ENCODE measurements around the gene NRXN2. TPM values are rescaled to one million over a fixed set of nuclear protein-coding genes. Genes with fewer than 3 reads are reported as not detected.

The NRXN2 gene
- total and polyA plus RNA-seq, 4 donors = 0.17 to 2.8 (median 1.4) TPM

- TF ChIP-seq MAX (IDR thresholded peaks at IDR 0.05) = no peak
- TF ChIP-seq ZBTB33 (IDR thresholded peaks at IDR 0.05) = no peak
- TF ChIP-seq TAF1 (conservative IDR thresholded peaks at IDR 0.05) = no peak
- TF ChIP-seq RXRA (IDR thresholded peaks at IDR 0.05) = no peak
These were observed 84.2 kb downstream of the NRXN2 start (continued) for GRCh38 chr11:64638829-64639228.

GRCh38 chr11:64638018-64638665 is 84.9 kb downstream of the NRXN2 start:
- WGBS = 20% methylated on average over 37 of the region's 37 CpGs
- no peaks in the 10 kb centered on the region for H3K36me3 ChIP-seq (ENCODE audit: control insufficient read depth in 4 of 4, insufficient read depth in 3 of 4, low read depth in 1 of 4, low read length in 3 of 4)
- TF ChIP-seq EGR1 (IDR thresholded peaks at IDR 0.05; ENCODE audit: low read depth in 2 of 2) = no peak
- no peak for TF ChIP-seq SP1 (IDR thresholded peaks at IDR 0.05)
- no peak for TF ChIP-seq NR2F2 (IDR thresholded peaks at IDR 0.05)
- TF ChIP-seq ZBTB33 (IDR thresholded peaks at IDR 0.05) = no peak
- no peak for TF ChIP-seq HNF4G (IDR thresholded peaks at IDR 0.05)
- no peak for TF ChIP-seq TAF1 (conservative IDR thresholded peaks at IDR 0.05)
- no peak for TF ChIP-seq RAD21 (IDR thresholded peaks at IDR 0.05)
- TF ChIP-seq REST (IDR thresholded peaks at IDR 0.05) = no peak
- no peak for TF ChIP-seq YY1 (IDR thresholded peaks at IDR 0.05)
- TF ChIP-seq RXRA (IDR thresholded peaks at IDR 0.05) = no peak
- no peak for TF ChIP-seq ATF3 (IDR thresholded peaks at IDR 0.05)
- TF ChIP-seq JUND (IDR thresholded peaks at IDR 0.05) = no peak
- no peak for TF ChIP-seq FOXA2 (IDR thresholded peaks at IDR 0.05)
- no peak for TF ChIP-seq CTCF (IDR thresholded peaks at IDR 0.05; ENCODE audit: low read depth, low read length, missing input control)
- TF ChIP-seq FOXA1 (IDR thresholded peaks at IDR 0.05) = no peak
- TF ChIP-seq GABPA (IDR thresholded peaks at IDR 0.05 in 1 of 2, conservative IDR thresholded peaks at IDR 0.05 in 1 of 2) = no peak
- TF ChIP-seq HNF4A (conservative IDR thresholded peaks at IDR 0.05) = no peak
- no peak for TF ChIP-seq MAX (IDR thresholded peaks at IDR 0.05)
- DNase-seq (ENCODE audit: low spot score) = no peak
- H3K27me3 ChIP-seq (ENCODE audit: control insufficient read depth in 4 of 4, insufficient read depth in 4 of 4, low read length in 3 of 4) = peaks cover 0 to 5% (median 3%) of the 10 kb centered on the region in 4 donors
- no peaks in the 10 kb centered on the region for H3K9me3 ChIP-seq (ENCODE audit: control insufficient read depth in 4 of 4, low read length in 3 of 4)
- H3K4me1 ChIP-seq (ENCODE audit: control insufficient read depth in 4 of 4, insufficient read depth in 4 of 4, low read length in 3 of 4) = no peaks in the 10 kb centered on the region
- H3K27ac ChIP-seq (ENCODE audit: low read depth in 1 of 2, low read length in 2 of 2) = no peak overlapping the region
- H3K9ac ChIP-seq (ENCODE audit: low read depth in 1 of 2, low read length in 2 of 2) = no peak overlapping the region
- H3K4me3 ChIP-seq (ENCODE audit: low read depth in 1 of 3, low read length in 3 of 3) = no peak overlapping the region

All from liver (tissue), 9 donors.